Measurements from ENCODE around the gene RIPK3.

DNA sequence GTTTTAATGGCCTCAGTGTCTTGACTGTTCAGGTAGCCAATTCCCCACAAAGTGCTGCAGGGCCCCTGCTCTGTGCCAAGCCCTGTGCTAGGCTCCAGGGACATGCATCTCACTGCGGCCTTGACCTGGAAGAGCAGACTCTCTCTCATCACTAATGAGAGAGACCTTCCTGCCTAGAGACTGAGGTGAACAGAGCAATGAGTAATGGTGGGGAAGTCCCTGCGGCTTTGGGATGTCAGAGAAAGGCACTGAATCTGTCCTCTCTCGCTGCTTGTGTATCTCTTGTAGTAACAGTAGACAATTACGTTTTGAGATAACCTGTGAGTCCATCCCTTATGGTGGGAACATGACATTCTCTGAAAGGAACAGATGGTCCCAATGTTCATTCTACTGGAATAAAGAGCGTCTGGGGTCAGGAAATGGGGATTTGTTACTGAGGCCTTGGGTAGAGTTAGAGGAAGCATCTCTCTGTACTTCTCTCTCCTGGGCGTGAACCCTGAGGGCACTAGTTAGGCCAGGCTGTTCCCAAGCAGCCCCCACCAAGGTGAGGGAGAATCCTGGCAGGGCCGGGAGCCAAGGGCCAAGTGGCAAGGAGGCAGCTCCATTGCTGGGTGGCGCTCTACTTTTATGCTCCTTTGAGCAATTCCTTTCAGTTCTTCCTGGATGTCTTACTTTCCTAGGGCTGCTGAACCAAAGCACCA, 41.7 kb upstream of the RIPK3 start:
- TF ChIP-seq, protein P1, sequence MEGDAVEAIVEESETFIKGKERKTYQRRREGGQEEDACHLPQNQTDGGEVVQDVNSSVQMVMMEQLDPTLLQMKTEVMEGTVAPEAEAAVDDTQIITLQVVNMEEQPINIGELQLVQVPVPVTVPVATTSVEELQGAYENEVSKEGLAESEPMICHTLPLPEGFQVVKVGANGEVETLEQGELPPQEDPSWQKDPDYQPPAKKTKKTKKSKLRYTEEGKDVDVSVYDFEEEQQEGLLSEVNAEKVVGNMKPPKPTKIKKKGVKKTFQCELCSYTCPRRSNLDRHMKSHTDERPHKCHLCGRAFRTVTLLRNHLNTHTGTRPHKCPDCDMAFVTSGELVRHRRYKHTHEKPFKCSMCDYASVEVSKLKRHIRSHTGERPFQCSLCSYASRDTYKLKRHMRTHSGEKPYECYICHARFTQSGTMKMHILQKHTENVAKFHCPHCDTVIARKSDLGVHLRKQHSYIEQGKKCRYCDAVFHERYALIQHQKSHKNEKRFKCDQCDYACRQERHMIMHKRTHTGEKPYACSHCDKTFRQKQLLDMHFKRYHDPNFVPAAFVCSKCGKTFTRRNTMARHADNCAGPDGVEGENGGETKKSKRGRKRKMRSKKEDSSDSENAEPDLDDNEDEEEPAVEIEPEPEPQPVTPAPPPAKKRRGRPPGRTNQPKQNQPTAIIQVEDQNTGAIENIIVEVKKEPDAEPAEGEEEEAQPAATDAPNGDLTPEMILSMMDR (IDR thresholded peaks at IDR 0.05): no peak
- no peak for TF ChIP-seq POLR2A (IDR thresholded peaks at IDR 0.05)

Data from ovary (tissue), 3 donors.